H9 (cell line): ENCODE measurements around the gene ARID1B. TPM values are rescaled to one million over a fixed set of nuclear protein-coding genes. Genes with fewer than 3 reads are reported as not detected.

Experiments used
- DNase-seq: peaks from one replicate; pipeline ENCODE4 v3.0.0-alpha.2; 2017
- H2AFZ ChIP-seq: one replicate; pipeline ENCODE4 v1.6.1; 2013; ENCODE audit warnings: mild to moderate bottlenecking, low read length, control low read depth, moderate library complexity
- H2AK5ac ChIP-seq: 2 replicates; pipeline ENCODE4 v1.6.1; 2013; ENCODE audit warnings: low read length, control low read depth, mixed read lengths; ENCODE audit not compliant: insufficient read length
- H2BK120ac ChIP-seq: one replicate; pipeline ENCODE4 v1.6.1; 2013; ENCODE audit warnings: low read depth, mild to moderate bottlenecking, low read length, control low read depth, inconsistent platforms; ENCODE audit not compliant: poor library complexity, severe bottlenecking
- H2BK12ac ChIP-seq: 2 replicates; pipeline ENCODE4 v1.6.1; 2013; ENCODE audit warnings: low read length, control low read depth, mixed read lengths, low read depth; ENCODE audit not compliant: insufficient read length
- H2BK15ac ChIP-seq: 2 replicates; pipeline ENCODE4 v1.6.1; 2013; ENCODE audit warnings: low read depth, low read length, control low read depth
- H2BK20ac ChIP-seq: one replicate; pipeline ENCODE4 v1.6.1; 2013; ENCODE audit warnings: low read depth, mild to moderate bottlenecking, low read length, control low read depth, inconsistent platforms; ENCODE audit not compliant: poor library complexity, severe bottlenecking
- H2BK5ac ChIP-seq: 2 replicates; pipeline ENCODE4 v1.6.1; 2013; ENCODE audit warnings: low read length, control low read depth, mixed read lengths; ENCODE audit not compliant: insufficient read length
- H3K14ac ChIP-seq: 2 replicates; pipeline ENCODE4 v1.6.1; 2013; ENCODE audit warnings: low read length, control low read depth; ENCODE audit not compliant: insufficient read depth
- H3K18ac ChIP-seq: 2 replicates; pipeline ENCODE4 v1.6.1; 2013; ENCODE audit warnings: low read depth, mild to moderate bottlenecking, mixed read lengths, low read length, control low read depth; ENCODE audit not compliant: insufficient read length
- H3K23ac ChIP-seq: 2 replicates; pipeline ENCODE4 v1.6.1; 2013; ENCODE audit warnings: low read length, control low read depth, mixed read lengths, low read depth; ENCODE audit not compliant: insufficient read length
- H3K23me2 ChIP-seq: 2 replicates; pipeline ENCODE4 v1.6.1; 2013; ENCODE audit warnings: low read depth, mild to moderate bottlenecking, mixed read lengths, low read length, control low read depth; ENCODE audit not compliant: insufficient read length, poor library complexity, severe bottlenecking
- H3K27ac ChIP-seq: 2 replicates; pipeline ENCODE4 v1.5.1; 2013; ENCODE audit warnings: low read length, control low read depth, mixed read lengths, low read depth; ENCODE audit not compliant: insufficient read length
- H3K27me3 ChIP-seq: 2 replicates; pipeline ENCODE4 v1.6.1; 2013; ENCODE audit warnings: low read length, control low read depth, inconsistent platforms; ENCODE audit not compliant: insufficient read depth
- H3K4ac ChIP-seq: 2 replicates; pipeline ENCODE4 v1.6.1; 2013; ENCODE audit warnings: low read depth, mild to moderate bottlenecking, control low read depth, inconsistent platforms, low read length, moderate library complexity
- H3K4me1 ChIP-seq: 2 replicates; pipeline ENCODE4 v1.6.1; 2013; ENCODE audit warnings: low read length, control low read depth, inconsistent platforms; ENCODE audit not compliant: insufficient read depth
- H3K4me2 ChIP-seq: 2 replicates; pipeline ENCODE4 v1.6.1; 2013; ENCODE audit warnings: low read length, control low read depth, mixed read lengths; ENCODE audit not compliant: insufficient read length, insufficient read depth
- H3K56ac ChIP-seq: 2 replicates; pipeline ENCODE4 v1.6.1; 2013; ENCODE audit warnings: low read depth, mild to moderate bottlenecking, mixed read lengths, low read length, control low read depth; ENCODE audit not compliant: insufficient read length
- H3K79me1 ChIP-seq: 2 replicates; pipeline ENCODE4 v1.6.1; 2013; ENCODE audit warnings: low read depth, mild to moderate bottlenecking, moderate library complexity, low read length, control low read depth, inconsistent platforms; ENCODE audit not compliant: insufficient read depth, poor library complexity, severe bottlenecking
- H3K79me2 ChIP-seq: 2 replicates; pipeline ENCODE4 v1.6.1; 2013; ENCODE audit warnings: low read length, control low read depth, inconsistent platforms; ENCODE audit not compliant: insufficient read depth
- H3K9ac ChIP-seq: 2 replicates; pipeline ENCODE4 v1.6.1; 2013; ENCODE audit warnings: low read length, control low read depth, mixed read lengths; ENCODE audit not compliant: insufficient read length; ENCODE audit errors: extremely low read depth
- H3K9me3 ChIP-seq: one replicate; pipeline ENCODE4 v1.6.1; 2013; ENCODE audit warnings: low read depth, low read length, inconsistent platforms; ENCODE audit not compliant: control insufficient read depth
- H3T11ph ChIP-seq: one replicate; pipeline ENCODE4 v1.6.1; 2013; ENCODE audit warnings: mild to moderate bottlenecking, low read length, control low read depth, inconsistent platforms
- H4K20me1 ChIP-seq: one replicate; pipeline ENCODE4 v1.6.1; 2013; ENCODE audit not compliant: control insufficient read depth, insufficient read length, insufficient read depth
- H4K5ac ChIP-seq: 2 replicates; pipeline ENCODE4 v1.6.1; 2013; ENCODE audit warnings: low read depth, mild to moderate bottlenecking, mixed read lengths, low read length, control low read depth; ENCODE audit not compliant: insufficient read length
- H4K8ac ChIP-seq: replicated peaks from 2 replicates; pipeline ENCODE4 v1.6.1; 2013; ENCODE audit warnings: low read length, control low read depth, mixed read lengths, low read depth; ENCODE audit not compliant: insufficient read length
- H4K91ac ChIP-seq: 2 replicates; pipeline ENCODE4 v1.6.1; 2013; ENCODE audit warnings: low read depth, mild to moderate bottlenecking, moderate library complexity, mixed read lengths, low read length, control low read depth; ENCODE audit not compliant: insufficient read length
- H3K27ac Mint-ChIP-seq, 3 experiments: 2 replicates in 2 of 3; 3 replicates in 1 of 3; pipeline ENCODE4 v1.8.0; 2020 to 2021; ENCODE audit warnings: mixed read lengths in 3 of 3, mild to moderate bottlenecking in 1 of 3, moderate library complexity in 1 of 3
- H3K27me3 Mint-ChIP-seq: 2 replicates; pipeline ENCODE4 v1.8.0; 2021; ENCODE audit warnings: low read depth, mild to moderate bottlenecking, moderate library complexity, mixed read lengths
- H3K36me3 Mint-ChIP-seq, 3 experiments: 2 replicates in 2 of 3; 3 replicates in 1 of 3; pipeline ENCODE4 v1.8.0; 2020 to 2021; ENCODE audit warnings: low read depth in 3 of 3, mixed read lengths in 3 of 3; ENCODE audit not compliant: insufficient read depth in 1 of 3
- H3K4me1 Mint-ChIP-seq, 2 experiments: 2 replicates each; pipeline ENCODE4 v1.8.0; 2020; ENCODE audit warnings: mixed read lengths in 2 of 2
- H3K4me3 Mint-ChIP-seq, 2 experiments: 2 replicates in 1 of 2; 3 replicates in 1 of 2; pipeline ENCODE4 v1.8.0; 2020 to 2021; ENCODE audit warnings: mild to moderate bottlenecking in 2 of 2, mixed read lengths in 2 of 2, moderate library complexity in 1 of 2
- H3K9me3 Mint-ChIP-seq, 2 experiments: 2 replicates in 1 of 2; 3 replicates in 1 of 2; pipeline ENCODE4 v1.8.0; 2020; ENCODE audit warnings: mild to moderate bottlenecking in 2 of 2, mixed read lengths in 2 of 2, moderate library complexity in 1 of 2
- CTCF ChIP-seq: fragments of 200-600 bp; sonication (generic); conservative IDR thresholded peaks from 3 replicates; pipeline ENCODE4 v1.8.0; 2021; ENCODE audit warnings: antibody characterized with exemption, mild to moderate bottlenecking
- whole genome bisulfite sequencing: extraction: QIAGEN DNeasy Blood & Tissue Kit; methylation state at CpG from one replicate; pipeline ENCODE4 v1.1.7; 2013; ENCODE audit warnings: missing lambda C conversion rate, low lambda C conversion rate, mixed read lengths; ENCODE audit not compliant: insufficient read length; ENCODE audit errors: extremely low coverage; 5-methylcytosine and 5-hydroxymethylcytosine counted together
- total RNA-seq: library from RNA; stranded (reverse); gene quantifications from 2 replicates; pipeline ENCODE4 v1.2.1, GENCODE V29; 2021

The ARID1B gene
- total RNA-seq, 1 experiment from 2014 or later: 88.2 TPM

DNA sequence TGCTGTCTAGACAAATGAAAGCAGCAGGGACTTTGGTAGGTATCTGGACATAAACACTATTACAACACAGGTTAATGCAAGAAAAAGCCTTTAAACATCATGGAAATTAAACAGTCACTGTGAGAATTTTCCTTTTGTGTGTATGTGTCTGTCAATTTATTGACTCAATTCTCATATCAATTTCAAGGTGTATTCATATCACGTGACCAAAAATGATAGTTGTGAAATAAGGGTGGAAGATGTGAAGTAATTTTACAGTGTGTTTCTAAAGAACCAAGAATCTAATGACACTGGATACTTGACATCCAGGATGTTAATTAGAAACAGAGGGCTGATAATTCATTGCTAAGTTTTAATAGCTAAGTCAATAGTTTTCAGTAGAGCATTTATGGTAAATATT is 302.1 kb downstream of the ARID1B start:
- no peak overlapping the region for H3K4me2 ChIP-seq
- no peak overlapping the region for H3K56ac ChIP-seq
- no peak overlapping the region for H4K91ac ChIP-seq

More for the DNA sequence above, 302.1 kb downstream of the ARID1B start:
- Histone ChIP-seq H2BK20ac (no peak overlapping the region), H3K14ac (no peak overlapping the region), H3K4me1 (peaks cover 5% of the 10 kb centered on the region; the same call in 1 of the 2 replicates), H4K5ac (no peak overlapping the region), H3K79me1 (peaks cover 3% of the 10 kb centered on the region), H3K27me3 (no peaks in the 10 kb centered on the region), H3K9me3 (no peaks in the 10 kb centered on the region), H2AFZ (no peak overlapping the region), H3K18ac (no peak overlapping the region), H4K8ac (no peak overlapping the region), H3K79me2 (no peaks in the 10 kb centered on the region), H4K20me1 (no peaks in the 10 kb centered on the region), H3K4ac (no peak overlapping the region), H3K27ac (no peak overlapping the region), H2AK5ac (no peak overlapping the region), H2BK15ac (no peak overlapping the region), H2BK12ac (no peak overlapping the region), H3K23me2 (no peaks in the 10 kb centered on the region), H3K23ac (no peak overlapping the region), H3K9ac (no peak overlapping the region), H3T11ph (no peak overlapping the region), H2BK5ac (no peak overlapping the region), H2BK120ac (no peak overlapping the region)
- Mint-ChIP-seq H3K27ac (no peak overlapping the region), H3K9me3 (no peaks in the 10 kb centered on the region), H3K4me1 (peaks cover 36 to 50% of the 10 kb centered on the region in 2 experiments), H3K36me3 (peaks cover 0 to 3% (median 0%) of the 10 kb centered on the region in 3 experiments; a peak in 2 of 7 replicates), H3K27me3 (no peaks in the 10 kb centered on the region), H3K4me3 (no peak overlapping the region)
- no CpG with 5 or more reads among the region's 1 CpG for WGBS
- no peak for TF ChIP-seq CTCF
- no peak for DNase-seq
